ENCODE measurements around the gene KLHL1. TPM values are rescaled to one million over a fixed set of nuclear protein-coding genes. Genes with fewer than 3 reads are reported as not detected.

KLHL1 gene
- total and polyA plus RNA-seq, 4 donors, result not detected

GRCh38 chr13:69946511-69946910 lies 161.7 kb downstream of the KLHL1 start:
- WGBS, result 66% methylated on average over 1 of the region's 1 CpG
- H3K4me3 ChIP-seq (ENCODE audit: low read depth in 1 of 3, low read length in 3 of 3), result no peak overlapping the region
- TF ChIP-seq ATF3 (IDR thresholded peaks at IDR 0.05), result no peak
- TF ChIP-seq NR2F2 (IDR thresholded peaks at IDR 0.05), result no peak
- no peak for TF ChIP-seq JUND (IDR thresholded peaks at IDR 0.05)
- TF ChIP-seq CTCF (IDR thresholded peaks at IDR 0.05; ENCODE audit: low read depth, low read length, missing input control), result no peak
- no peak for TF ChIP-seq GABPA (IDR thresholded peaks at IDR 0.05 in 1 of 2, conservative IDR thresholded peaks at IDR 0.05 in 1 of 2)
- no peak for TF ChIP-seq ZBTB33 (IDR thresholded peaks at IDR 0.05)
- no peak for TF ChIP-seq RXRA (IDR thresholded peaks at IDR 0.05)
- no peak for TF ChIP-seq EGR1 (IDR thresholded peaks at IDR 0.05; ENCODE audit: low read depth in 2 of 2)
- no peak for TF ChIP-seq MAX (IDR thresholded peaks at IDR 0.05)
- no peak for TF ChIP-seq RAD21 (IDR thresholded peaks at IDR 0.05)
- no peak for TF ChIP-seq SP1 (IDR thresholded peaks at IDR 0.05)
- no peak for TF ChIP-seq YY1 (IDR thresholded peaks at IDR 0.05)
- TF ChIP-seq REST (IDR thresholded peaks at IDR 0.05), result no peak
- H3K4me1 ChIP-seq (ENCODE audit: control insufficient read depth in 4 of 4, insufficient read depth in 4 of 4, low read length in 3 of 4), result no peaks in the 10 kb centered on the region
- no peaks in the 10 kb centered on the region for H3K9me3 ChIP-seq (ENCODE audit: control insufficient read depth in 4 of 4, low read length in 3 of 4)
- H3K27me3 ChIP-seq (ENCODE audit: control insufficient read depth in 4 of 4, insufficient read depth in 4 of 4, low read length in 3 of 4), result no peaks in the 10 kb centered on the region
- H3K36me3 ChIP-seq (ENCODE audit: control insufficient read depth in 4 of 4, insufficient read depth in 3 of 4, low read depth in 1 of 4, low read length in 3 of 4), result no peaks in the 10 kb centered on the region
- H3K9ac ChIP-seq (ENCODE audit: low read depth in 1 of 2, low read length in 2 of 2), result no peak overlapping the region
- no peak for DNase-seq (ENCODE audit: low spot score)
- no peak overlapping the region for H3K27ac ChIP-seq (ENCODE audit: low read depth in 1 of 2, low read length in 2 of 2)

GRCh38 chr13:69935043-69935442 lies 173.2 kb downstream of the KLHL1 start:
- TF ChIP-seq REST (IDR thresholded peaks at IDR 0.05) (no peak), RXRA (IDR thresholded peaks at IDR 0.05) (peak; percentile 57 to 83), HNF4G (IDR thresholded peaks at IDR 0.05) (peak; percentile 19), CTCF (IDR thresholded peaks at IDR 0.05; ENCODE audit: low read depth, low read length, missing input control) (peak; percentile 33), RAD21 (IDR thresholded peaks at IDR 0.05) (peak; percentile 20 to 30), YY1 (IDR thresholded peaks at IDR 0.05) (no peak), HNF4A (conservative IDR thresholded peaks at IDR 0.05) (peak; percentile 82 to 86)
- Histone ChIP-seq H3K9ac (ENCODE audit: low read depth in 1 of 2, low read length in 2 of 2) (no peak overlapping the region), H3K36me3 (ENCODE audit: control insufficient read depth in 4 of 4, insufficient read depth in 3 of 4, low read depth in 1 of 4, low read length in 3 of 4) (no peaks in the 10 kb centered on the region), H3K27me3 (ENCODE audit: control insufficient read depth in 4 of 4, insufficient read depth in 4 of 4, low read length in 3 of 4) (no peaks in the 10 kb centered on the region), H3K9me3 (ENCODE audit: control insufficient read depth in 4 of 4, low read length in 3 of 4) (no peaks in the 10 kb centered on the region), H3K4me3 (ENCODE audit: low read depth in 1 of 3, low read length in 3 of 3) (no peak overlapping the region), H3K4me1 (ENCODE audit: control insufficient read depth in 4 of 4, insufficient read depth in 4 of 4, low read length in 3 of 4) (no peaks in the 10 kb centered on the region), H3K27ac (ENCODE audit: low read depth in 1 of 2, low read length in 2 of 2) (no peak overlapping the region)
- WGBS, result 54% methylated on average over 2 of the region's 2 CpGs
- DNase-seq (ENCODE audit: low spot score), result no peak

All from liver (tissue), 9 donors.